Panc1 (cell line): ENCODE measurements around the gene JADE1. TPM values are rescaled to one million over a fixed set of nuclear protein-coding genes. Genes with fewer than 3 reads are reported as not detected.

Experiments
- ATAC-seq: fragments of 200-7000 bp; cut with Tn5 transposase; 2 replicates; pipeline ENCODE4 v1.9.1; 2020; ENCODE audit warnings: mild to moderate bottlenecking, moderate library complexity
- BruUV-seq: library from RNA; stranded (reverse); fragments of 400-500 nt; replicated peaks from 2 replicates; lab custom pipeline; 2021; lab: Mats Ljungman, UMichigan
- CTCF ChIA-PET: fragments of 300-600 bp; sonication (Branson Sonifier 250); formaldehyde crosslinking; loops from one replicate; lab custom pipeline; 2022; ENCODE audit warnings: antibody characterized with exemption; lab: Charles Lee
- POLR2A ChIA-PET: fragments of 300-600 bp; sonication (Branson Sonifier 250); formaldehyde crosslinking; loops from one replicate; lab custom pipeline; 2022; ENCODE audit warnings: antibody characterized with exemption; lab: Charles Lee
- DNase-seq: peaks from one replicate; pipeline ENCODE4 v3.0.0-alpha.2; 2010; ENCODE audit warnings: low read depth, low spot score
- H3K27ac ChIP-seq: 2 replicates; pipeline ENCODE4 v1.5.1; 2011; ENCODE audit warnings: mild to moderate bottlenecking, low read length, inconsistent platforms
- H3K27me3 ChIP-seq: fragments of 200-500 bp; sonication (Bioruptor generic); 2 replicates; pipeline ENCODE4 v1.6.0; 2014; ENCODE audit warnings: low read length, inconsistent platforms; ENCODE audit not compliant: control insufficient read depth, insufficient read depth
- H3K36me3 ChIP-seq: fragments of 200-500 bp; sonication (Bioruptor generic); 2 replicates; pipeline ENCODE4 v1.5.1; 2014; ENCODE audit warnings: inconsistent platforms, mild to moderate bottlenecking, low read length, moderate library complexity; ENCODE audit not compliant: control insufficient read depth, insufficient read depth
- H3K4me1 ChIP-seq: 2 replicates; pipeline ENCODE4 v1.5.1; 2011; ENCODE audit warnings: inconsistent platforms, mild to moderate bottlenecking, low read length, moderate library complexity; ENCODE audit not compliant: control insufficient read depth, insufficient read depth
- H3K4me3 ChIP-seq, 2 experiments: 2 replicates each; pipeline ENCODE4 v1.5.1; 2011 to 2012; ENCODE audit warnings: low read depth in 2 of 2, low read length in 2 of 2, mild to moderate bottlenecking in 2 of 2, inconsistent platforms in 1 of 2, moderate library complexity in 1 of 2
- H3K9me3 ChIP-seq: fragments of 200-500 bp; sonication (Bioruptor generic); 2 replicates; pipeline ENCODE4 v1.5.1; 2014; ENCODE audit warnings: low read depth, mild to moderate bottlenecking, inconsistent platforms, low read length, moderate library complexity; ENCODE audit not compliant: control insufficient read depth, insufficient read depth
- POLR2AphosphoS5 ChIP-seq: IDR thresholded peaks from 2 replicates; pipeline ENCODE4 v1.6.1; 2012; ENCODE audit warnings: mild to moderate bottlenecking, low read depth, low read length, moderate library complexity
- SIN3A ChIP-seq: IDR thresholded peaks from 2 replicates; pipeline ENCODE4 v1.6.1; 2012; ENCODE audit warnings: low read depth, mild to moderate bottlenecking, low read length, moderate library complexity, borderline replicate concordance; ENCODE audit not compliant: insufficient read depth
- TCF7L2 ChIP-seq: IDR thresholded peaks from 2 replicates; pipeline ENCODE4 v1.6.1; 2011; ENCODE audit warnings: mild to moderate bottlenecking, low read depth, low read length, inconsistent platforms
- in situ Hi-C: cut with HindIII; loops from 2 replicates; pipeline ENCODE4 v1.10.0; 2016; ENCODE audit warnings: low sequenced_read_pairs, low pct_unique_long_range_greater_than_20kb
- intact Hi-C: fragments of 100-400 bp; cut with micrococcal nuclease; formaldehyde crosslinking; loops from one replicate; pipeline ENCODE4 v1.10.0; 2022; ENCODE audit not compliant: unreplicated experiment
- total RNA-seq: library from RNA; stranded (reverse); gene quantifications from one replicate; pipeline ENCODE4 v1.2.1, GENCODE V29; 2021; ENCODE audit not compliant: unreplicated experiment
- TF ChIP-seq, protein P1 (sequence below): fragments of 450-650 bp; IDR thresholded peaks from 2 replicates; pipeline ENCODE4 v1.5.1; 2017; ENCODE audit warnings: mild to moderate bottlenecking
- TF ChIP-seq, protein P2 (sequence below), 2 experiments: IDR thresholded peaks; 2 replicates each; pipeline ENCODE4 v1.6.1; 2011 to 2012; ENCODE audit warnings: low read depth in 2 of 2, control low read depth in 1 of 2, low read length in 1 of 2, mild to moderate bottlenecking in 1 of 2, moderate library complexity in 1 of 2; ENCODE audit not compliant: insufficient read depth in 1 of 2

Gene JADE1
- total RNA-seq, 1 experiment from 2014 or later = 23.4 TPM

DNA sequence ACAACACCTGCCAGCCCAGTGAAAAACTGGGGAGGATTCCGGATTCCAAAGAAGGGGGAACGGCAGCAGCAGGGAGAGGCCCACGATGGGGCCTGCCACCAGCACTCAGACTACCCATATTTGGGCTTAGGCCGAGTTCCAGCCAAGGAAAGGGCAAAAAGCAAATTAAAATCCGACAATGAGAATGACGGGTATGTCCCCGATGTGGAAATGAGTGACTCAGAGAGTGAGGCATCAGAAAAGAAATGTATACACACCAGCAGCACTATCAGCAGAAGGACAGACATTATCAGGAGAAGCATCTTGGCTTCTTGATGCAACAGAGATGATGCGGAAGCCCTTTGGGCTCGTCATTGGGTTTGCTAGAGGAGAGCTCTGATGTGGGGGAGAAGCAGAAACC lies 62.4 kb downstream of the JADE1 start:
- no peak overlapping the region for H3K4me3 ChIP-seq
- intact Hi-C loops = no loop called here
- H3K27ac ChIP-seq = no peak overlapping the region
- in situ Hi-C loops = no loop called here
- ATAC-seq (no peak), DNase-seq (no peak)
- POLR2A ChIA-PET = no interaction called here
- H3K9me3 ChIP-seq = no peaks in the 10 kb centered on the region
- no peak for TF ChIP-seq TCF7L2
- TF ChIP-seq, protein P1, sequence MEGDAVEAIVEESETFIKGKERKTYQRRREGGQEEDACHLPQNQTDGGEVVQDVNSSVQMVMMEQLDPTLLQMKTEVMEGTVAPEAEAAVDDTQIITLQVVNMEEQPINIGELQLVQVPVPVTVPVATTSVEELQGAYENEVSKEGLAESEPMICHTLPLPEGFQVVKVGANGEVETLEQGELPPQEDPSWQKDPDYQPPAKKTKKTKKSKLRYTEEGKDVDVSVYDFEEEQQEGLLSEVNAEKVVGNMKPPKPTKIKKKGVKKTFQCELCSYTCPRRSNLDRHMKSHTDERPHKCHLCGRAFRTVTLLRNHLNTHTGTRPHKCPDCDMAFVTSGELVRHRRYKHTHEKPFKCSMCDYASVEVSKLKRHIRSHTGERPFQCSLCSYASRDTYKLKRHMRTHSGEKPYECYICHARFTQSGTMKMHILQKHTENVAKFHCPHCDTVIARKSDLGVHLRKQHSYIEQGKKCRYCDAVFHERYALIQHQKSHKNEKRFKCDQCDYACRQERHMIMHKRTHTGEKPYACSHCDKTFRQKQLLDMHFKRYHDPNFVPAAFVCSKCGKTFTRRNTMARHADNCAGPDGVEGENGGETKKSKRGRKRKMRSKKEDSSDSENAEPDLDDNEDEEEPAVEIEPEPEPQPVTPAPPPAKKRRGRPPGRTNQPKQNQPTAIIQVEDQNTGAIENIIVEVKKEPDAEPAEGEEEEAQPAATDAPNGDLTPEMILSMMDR = no peak
- TF ChIP-seq SIN3A = no peak
- TF ChIP-seq, protein P2, sequence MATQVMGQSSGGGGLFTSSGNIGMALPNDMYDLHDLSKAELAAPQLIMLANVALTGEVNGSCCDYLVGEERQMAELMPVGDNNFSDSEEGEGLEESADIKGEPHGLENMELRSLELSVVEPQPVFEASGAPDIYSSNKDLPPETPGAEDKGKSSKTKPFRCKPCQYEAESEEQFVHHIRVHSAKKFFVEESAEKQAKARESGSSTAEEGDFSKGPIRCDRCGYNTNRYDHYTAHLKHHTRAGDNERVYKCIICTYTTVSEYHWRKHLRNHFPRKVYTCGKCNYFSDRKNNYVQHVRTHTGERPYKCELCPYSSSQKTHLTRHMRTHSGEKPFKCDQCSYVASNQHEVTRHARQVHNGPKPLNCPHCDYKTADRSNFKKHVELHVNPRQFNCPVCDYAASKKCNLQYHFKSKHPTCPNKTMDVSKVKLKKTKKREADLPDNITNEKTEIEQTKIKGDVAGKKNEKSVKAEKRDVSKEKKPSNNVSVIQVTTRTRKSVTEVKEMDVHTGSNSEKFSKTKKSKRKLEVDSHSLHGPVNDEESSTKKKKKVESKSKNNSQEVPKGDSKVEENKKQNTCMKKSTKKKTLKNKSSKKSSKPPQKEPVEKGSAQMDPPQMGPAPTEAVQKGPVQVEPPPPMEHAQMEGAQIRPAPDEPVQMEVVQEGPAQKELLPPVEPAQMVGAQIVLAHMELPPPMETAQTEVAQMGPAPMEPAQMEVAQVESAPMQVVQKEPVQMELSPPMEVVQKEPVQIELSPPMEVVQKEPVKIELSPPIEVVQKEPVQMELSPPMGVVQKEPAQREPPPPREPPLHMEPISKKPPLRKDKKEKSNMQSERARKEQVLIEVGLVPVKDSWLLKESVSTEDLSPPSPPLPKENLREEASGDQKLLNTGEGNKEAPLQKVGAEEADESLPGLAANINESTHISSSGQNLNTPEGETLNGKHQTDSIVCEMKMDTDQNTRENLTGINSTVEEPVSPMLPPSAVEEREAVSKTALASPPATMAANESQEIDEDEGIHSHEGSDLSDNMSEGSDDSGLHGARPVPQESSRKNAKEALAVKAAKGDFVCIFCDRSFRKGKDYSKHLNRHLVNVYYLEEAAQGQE (IDR thresholded peaks at IDR 0.05; ENCODE audit: insufficient read depth in 1 of 2, low read depth in 2 of 2, low read length in 1 of 2) = no peak
- TF ChIP-seq POLR2AphosphoS5 = no peak
- no TSS peak for BruUV-seq
- CTCF ChIA-PET = no interaction called here
- peaks cover 2% of the 10 kb centered on the region; the same call in 1 of the 2 replicates for H3K36me3 ChIP-seq
- H3K27me3 ChIP-seq = no peaks in the 10 kb centered on the region
- no peaks in the 10 kb centered on the region for H3K4me1 ChIP-seq

DNA sequence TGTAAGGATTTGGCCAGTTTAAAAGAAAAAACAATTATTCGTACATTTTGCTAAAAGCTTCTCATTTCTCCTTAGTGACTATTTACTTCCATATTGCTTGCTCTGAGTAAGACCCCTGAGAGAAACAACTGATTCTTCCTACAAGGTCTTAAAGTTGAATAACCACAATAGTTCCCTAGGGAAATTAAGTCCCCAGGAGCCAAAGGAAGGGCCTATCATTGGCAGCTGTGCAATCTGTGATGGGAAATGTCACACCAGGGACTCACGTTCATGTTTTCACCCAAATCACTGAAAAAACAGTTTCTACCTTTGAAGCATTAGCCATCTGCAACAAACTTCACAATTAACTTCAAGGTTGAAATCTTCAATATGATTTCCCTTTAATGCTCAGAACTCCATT lies 66.7 kb downstream of the JADE1 start:
- POLR2A ChIA-PET = no interaction called here
- no peak for DNase-seq
- Histone ChIP-seq H3K4me1 (no peaks in the 10 kb centered on the region), H3K27ac (no peak overlapping the region), H3K27me3 (no peaks in the 10 kb centered on the region), H3K36me3 (no peaks in the 10 kb centered on the region; the same call in 1 of the 2 replicates), H3K9me3 (no peaks in the 10 kb centered on the region), H3K4me3 (no peak overlapping the region)
- TF ChIP-seq TCF7L2 = no peak
- TF ChIP-seq, protein P2 (IDR thresholded peaks at IDR 0.05; ENCODE audit: insufficient read depth in 1 of 2, low read depth in 2 of 2, low read length in 1 of 2) = no peak
- TF ChIP-seq, protein P1 = no peak
- TF ChIP-seq POLR2AphosphoS5 = no peak
- TF ChIP-seq SIN3A = no peak
- no TSS peak for BruUV-seq
- in situ Hi-C loops (no loop called here), intact Hi-C loops (no loop called here)
- ATAC-seq = no peak
- CTCF ChIA-PET = no interaction called here
